Activated CD4-positive, alpha-beta T cell treated with anti-CD3 and anti-CD28 coated beads for 24 hours (primary cell): ENCODE data around the gene PPP2R5A.
"Not testable (repeated sequence)": the region's sequence is repeated elsewhere in the genome, so short reads cannot be mapped to it uniquely, and the experiment has no call there.

Source experiments
- DNase-seq, 2 donors: peaks; one replicate each; pipeline ENCODE4 v3.0.0-alpha.2; 2020; ENCODE audit warnings: low read depth in 2 of 2

Gene PPP2R5A

DNA sequence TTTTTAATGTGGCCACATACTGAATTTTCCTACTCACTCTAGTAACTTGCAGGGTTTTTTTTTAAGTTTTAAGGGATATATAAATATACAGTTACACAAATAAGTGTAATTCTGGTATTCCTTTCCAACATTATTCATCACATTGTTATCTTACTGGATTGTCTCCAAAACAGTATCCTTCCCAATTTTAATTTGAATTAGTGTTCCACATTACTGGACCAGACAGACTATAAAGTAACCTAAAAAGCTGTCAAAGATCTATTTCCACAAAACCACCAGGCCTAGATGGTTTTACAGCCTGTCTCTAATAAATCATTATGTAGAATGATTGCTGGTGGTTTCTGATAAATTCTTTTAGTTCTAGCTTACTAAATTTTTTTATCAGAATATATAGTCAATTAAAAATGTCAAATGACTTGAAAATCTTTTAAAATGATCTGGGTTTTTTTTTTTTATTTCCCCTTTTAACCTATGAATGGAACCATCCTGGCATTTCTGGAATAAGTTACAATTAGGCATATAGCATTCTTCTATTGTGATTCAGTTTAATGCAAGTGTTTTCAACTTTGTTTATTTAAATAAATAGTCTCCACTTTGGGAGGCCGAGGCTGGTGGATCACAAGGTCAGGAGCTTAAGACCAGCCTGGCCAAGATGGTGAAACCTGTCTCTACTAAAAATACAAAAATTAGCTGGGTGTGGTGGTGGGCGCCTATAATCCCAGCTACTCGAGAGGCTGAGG is 70.2 kb downstream of the PPP2R5A start:
- DNase-seq, result no peak

DNA sequence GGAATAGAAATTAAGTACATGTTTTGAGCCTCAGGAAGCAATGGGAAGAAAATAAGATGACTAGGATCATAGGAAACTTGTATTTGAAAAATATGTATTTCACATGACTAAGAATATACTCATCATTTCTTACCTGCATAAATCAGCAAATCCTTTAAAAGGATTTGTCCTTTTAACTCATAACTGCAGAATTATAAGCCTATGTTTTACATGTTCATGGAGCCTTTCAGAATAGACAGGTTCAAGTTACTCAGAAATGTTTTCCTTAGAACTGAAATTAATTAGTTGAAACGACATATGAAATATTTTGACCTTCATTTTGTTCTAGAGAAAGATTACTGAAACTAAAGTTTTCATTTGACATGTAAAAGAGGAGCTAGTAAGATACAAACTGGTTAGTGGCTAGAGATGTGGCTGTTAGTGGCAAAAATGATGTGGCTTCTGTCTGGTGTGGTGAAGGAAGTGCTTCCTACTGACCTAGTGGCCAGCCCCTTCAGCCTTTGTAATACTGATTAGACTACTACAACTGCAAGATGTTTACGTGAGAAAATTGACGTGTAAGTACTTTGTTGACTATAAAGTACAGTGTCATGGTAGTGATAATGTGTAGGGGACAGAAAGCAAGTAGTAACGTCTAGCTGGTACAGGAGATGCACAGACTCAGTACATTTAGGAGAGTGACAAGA is 74.7 kb downstream of the PPP2R5A start:
- no peak for DNase-seq

DNA sequence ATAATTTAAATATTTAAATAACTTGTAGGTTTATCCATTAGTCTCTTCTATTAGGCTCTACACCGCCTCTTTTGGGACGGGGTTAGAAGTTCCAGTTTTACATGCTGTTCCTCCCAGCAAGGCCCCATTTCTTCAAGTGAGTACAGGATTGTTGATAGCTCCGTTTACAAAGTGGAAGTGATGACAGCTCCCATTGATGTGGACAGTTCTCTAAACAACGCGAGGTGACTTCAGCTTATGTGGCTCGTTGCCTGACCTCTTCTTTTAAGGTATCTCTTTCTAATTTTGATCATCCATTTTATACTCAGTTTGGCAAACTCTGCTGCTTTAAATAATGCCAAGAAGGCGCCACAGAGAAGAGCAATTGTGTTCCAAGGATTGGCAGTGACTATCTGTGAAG is 79.8 kb downstream of the PPP2R5A start:
- no peak for DNase-seq

DNA sequence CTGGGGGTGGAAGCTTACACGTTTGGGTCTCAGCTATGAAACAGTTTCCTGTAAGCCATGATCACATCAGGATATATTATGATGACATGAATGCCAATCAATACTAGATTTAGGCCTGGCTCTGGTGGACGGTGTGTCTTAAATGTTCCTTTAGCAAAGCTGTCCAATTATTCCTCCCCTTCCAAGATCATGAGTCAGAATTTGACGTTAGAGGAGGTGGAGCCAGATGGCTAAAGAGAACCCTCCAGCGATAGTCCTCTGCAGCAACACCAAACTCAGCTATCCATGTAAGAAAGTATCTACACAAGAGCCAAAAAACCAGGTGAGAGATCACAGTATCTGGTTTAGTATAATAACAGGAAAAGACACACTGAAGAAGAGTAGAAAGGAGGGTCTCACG is 81.7 kb downstream of the PPP2R5A start:
- DNase-seq, result no peak

DNA sequence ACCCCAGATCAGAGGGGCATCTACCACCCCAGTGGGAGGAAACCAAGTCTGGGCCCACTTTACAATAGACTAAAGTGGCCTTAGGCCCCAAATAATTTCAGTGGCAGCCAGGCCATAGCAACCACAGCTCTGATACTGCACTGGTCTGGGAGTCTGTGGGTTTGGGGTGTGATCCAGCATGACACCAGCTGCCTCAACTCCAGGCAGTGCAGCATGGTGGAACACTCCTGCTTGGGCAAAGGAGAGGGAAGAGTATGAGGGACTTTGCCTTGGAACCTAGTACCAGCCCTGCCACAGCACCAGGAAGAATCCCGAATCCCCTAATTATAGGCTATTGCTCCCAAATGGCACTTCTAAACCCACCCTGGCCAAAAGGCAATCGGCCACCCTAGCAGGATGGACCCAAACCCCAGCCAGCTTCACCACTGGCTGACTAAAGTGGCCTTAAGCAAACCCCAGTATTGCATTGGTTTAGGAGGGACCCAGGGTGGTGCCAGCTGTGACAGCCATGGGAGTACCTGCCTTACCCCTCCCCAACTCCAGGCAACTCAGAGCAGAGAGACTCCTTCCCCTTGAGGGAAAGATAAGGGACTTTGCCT is 82.4 kb downstream of the PPP2R5A start:
- DNase-seq, result no peak

DNA sequence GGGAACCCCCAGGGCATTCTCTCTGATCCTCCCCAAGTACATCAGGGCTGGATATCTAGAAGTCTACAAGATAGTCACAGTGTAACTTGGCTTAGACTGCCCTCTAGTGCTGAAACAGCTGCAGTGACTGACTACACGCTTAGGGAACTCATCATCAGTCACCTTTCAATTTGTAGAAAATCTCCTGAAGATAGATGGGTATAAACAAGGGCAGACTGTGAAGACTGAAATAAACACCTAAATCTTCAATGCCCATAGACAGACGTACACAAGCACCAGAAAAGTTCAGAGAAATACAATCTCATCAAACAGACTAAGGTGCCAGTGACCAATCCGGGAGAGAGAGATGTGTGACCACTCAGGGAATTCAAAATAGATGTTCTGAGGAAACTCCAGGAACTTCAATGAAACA is 82.9 kb downstream of the PPP2R5A start:
- peak; percentile 17 to 33 for DNase-seq

DNA sequence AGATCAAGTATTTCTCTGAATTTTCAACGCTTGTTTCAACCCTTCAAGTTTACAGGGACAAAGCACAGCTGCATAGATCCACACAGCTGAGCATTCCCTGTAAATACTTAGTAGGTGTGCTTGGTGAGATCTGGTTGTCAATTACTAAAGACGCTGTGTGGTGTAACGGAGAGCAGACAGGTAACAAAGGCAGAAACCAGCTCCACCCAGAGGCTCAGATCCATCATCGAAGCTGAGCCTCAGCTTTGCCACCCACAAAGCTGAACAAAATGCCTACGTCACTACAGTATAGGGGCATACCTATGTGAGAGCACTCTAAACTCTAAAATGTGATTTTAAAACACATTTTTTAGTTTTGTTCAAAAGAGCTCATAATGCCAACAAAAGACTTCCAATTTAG is 90.8 kb downstream of the PPP2R5A start:
- DNase-seq, result no peak

DNA sequence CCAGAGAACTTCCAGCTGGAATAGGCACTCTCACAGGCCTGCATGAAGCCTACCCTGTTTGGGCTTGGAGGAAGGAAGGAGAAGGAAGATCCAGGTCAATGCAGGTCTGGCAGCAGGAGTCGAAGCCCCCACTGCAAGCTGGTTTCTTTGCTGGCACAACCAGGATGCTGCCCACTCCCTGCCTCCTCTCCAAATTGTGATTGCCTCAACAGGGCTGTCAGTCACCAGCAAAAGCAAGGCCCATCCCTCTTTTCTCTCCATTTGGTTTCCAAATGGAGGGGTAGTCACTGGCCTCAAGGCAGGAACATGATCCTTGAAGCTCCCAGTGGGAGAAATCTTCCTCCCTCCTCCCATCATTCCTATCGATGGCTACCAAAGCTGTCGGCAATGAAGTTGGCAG is 92.4 kb downstream of the PPP2R5A start:
- no peak for DNase-seq

DNA sequence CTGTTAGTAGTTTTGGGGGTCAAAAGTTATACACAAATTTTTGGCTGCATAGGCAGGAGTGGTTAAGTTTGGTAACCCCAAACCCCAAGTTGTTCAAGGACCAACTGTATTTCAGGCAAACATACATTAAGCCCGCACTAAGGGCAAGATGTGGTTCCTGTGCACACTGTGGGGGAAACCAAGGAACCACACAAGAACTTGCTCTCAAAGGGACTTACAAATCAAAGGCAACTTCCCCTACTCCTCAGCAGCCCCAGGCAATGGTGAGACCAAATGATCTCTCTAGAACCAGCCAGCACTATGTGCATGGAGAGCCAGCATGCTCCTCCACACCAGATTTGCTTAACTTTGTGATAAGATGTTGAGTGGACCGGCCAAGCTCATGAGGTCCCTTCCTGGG is 94.2 kb downstream of the PPP2R5A start:
- no peak for DNase-seq

DNA sequence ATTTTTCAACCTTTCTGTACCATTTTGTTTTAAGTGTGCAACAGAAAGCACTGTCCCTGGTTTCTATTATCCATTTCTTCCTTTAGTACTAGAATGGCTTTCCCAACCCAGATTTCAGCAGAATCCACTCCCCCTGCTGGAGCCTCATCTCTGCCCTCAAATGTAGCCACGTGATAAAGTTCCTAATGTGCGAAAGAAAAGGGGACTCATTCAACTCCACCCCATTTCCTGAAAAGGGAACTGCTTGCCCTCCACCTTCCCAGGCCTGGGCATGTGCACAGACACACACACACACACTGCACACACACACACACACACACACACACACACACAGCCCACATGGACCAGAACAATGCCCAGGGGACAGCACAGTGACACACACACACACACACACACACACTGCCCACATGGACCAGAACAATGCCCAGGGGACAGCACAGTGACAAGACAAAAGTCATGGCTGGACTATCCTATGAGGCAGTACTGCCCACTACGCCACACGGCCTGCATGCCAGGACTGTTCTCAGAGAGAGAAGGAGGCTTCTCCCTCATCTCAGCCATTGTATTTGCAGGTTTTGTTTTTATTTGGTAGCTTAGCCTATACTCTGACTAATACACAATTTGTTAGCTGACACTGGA is 96.3 kb downstream of the PPP2R5A start:
- no peak for DNase-seq

DNA sequence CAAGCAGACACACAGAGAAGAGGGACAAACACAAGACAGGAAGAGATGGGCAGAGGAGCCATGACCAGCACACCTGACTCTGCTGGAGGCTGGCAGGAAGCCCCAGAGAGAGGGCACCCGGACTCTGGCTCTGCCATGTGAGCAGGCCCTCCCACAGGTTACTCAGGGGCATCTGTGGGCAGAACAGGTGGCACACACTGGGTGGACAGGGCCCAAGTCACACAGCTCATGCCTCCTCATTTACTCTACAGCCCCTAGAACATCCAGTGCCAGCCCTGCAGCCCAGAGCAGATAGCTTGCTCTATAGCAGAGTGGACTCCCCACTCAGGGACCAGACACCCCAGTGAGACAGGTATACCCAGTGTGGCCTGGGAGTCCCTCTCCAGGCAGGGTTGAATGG is 100.8 kb downstream of the PPP2R5A start:
- DNase-seq, result no peak

DNA sequence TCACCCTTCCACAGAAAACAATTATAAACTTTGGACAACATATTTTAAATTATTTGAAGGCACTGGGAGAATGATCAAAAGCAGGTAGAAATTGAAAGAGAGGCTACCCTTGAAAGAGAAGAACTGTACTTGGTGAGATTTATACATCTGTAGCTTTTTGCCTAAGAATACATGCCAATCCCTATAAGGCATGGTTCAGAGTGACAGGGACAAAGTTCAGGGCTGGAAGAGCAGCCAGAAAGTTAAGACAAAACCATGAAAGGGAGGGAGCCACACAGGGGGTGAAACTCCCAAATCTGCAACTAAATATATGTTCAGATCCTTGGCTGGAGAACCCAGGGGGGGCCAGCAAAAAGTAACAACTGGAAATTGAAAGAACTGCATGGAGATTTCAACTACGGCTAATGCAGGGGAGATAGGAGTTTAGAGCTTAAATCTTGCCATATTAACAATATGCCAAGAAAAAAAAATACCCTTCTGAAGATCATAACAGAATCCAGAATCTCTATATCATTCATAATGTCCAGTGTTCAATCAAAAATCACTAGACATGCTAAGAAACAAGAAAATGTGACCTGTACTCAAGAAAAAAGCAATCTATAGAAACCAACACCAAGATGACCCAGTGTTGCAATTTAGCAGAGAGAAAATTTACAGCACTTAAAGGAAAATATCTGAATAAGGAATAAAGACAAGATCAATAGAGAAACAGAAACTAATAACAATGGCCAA is 103.9 kb downstream of the PPP2R5A start:
- no peak for DNase-seq

DNA sequence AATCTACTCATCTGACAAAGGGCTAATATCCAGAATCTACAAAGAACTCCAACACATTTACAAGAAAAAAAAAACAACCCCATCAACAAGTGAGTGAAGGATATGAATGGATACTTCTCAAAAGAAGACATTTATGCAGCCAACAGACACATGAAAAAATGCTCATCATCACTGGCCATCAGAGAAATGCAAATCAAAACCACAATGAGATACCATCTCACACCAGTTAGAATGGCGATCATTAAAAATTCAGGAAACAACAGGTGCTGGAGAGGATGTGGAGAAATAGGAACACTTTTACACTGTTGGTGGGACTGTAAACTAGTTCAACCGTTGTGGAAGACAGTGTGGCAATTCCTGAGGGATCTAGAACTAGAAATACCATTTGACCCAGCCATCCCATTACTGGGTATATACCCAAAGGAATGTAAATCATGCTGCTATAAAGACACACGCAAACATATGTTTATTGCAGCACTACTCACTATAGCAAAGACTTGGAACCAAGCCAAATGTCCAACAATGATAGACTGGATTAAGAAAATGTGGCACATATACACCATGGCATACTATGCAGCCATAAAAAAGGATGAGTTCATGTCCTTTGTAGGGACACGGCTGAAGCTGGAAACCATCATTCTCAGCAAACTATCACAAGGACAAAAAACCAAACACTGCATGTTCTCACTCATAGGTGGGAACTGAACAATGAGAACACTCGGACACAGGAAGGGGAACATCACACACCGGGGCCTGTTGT is 110.6 kb downstream of the PPP2R5A start:
- not testable (repeated sequence) for DNase-seq

DNA sequence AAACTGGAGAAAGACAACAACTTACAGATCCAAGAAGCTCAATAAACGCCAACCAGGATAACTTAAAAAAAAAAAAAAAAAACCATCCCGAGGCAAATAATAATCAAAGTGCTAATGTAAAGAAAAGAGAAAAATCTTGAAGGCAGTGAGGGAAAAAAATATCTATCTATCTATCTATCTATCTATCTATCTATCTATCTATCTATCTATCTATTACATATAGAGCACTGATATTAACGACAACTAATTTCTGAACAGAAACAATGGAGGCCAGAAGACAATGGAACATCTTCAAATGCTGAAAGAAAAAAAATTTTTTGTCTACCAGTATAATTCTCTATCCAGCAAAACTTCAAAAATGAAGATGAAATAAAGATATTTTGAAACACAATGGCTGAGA is 111.4 kb downstream of the PPP2R5A start:
- no peak for DNase-seq

DNA sequence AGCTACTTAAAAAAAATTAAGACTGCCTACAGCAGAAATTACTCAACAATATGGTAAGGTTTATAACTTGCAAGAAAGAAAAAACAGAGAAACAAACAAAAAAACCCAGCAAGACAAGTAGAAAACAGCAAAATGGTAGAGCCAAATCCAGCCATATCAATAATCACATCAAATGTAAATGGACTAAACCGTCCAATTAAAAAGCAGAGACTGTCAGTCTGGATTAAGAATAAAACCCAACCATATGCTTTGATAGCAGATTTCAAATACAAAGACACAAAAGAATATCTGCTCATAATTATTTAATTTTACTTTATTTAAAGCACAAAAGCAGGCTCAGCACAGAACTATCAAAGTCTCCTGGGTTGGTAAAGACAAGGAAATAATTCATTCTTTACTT is 112.0 kb downstream of the PPP2R5A start:
- DNase-seq, result no peak

DNA sequence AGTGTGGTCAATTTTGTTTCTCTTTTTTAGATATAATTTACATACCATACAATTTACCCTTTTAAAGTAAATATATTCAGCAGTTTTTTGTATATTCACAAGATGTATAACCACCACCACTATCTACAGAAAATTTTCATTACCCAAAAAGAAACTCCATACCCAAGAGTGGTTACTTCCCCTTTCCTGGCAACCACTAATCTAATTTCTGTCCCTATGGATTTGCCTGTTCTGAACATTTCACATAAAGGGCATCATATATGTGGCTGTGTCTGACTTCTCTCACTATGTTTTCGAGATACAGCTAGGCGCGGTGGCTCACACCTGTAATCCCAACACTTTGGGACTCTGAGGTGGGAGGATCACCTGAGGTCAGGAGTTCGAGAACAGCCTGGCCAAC is 115.8 kb downstream of the PPP2R5A start:
- DNase-seq, result no peak

DNA sequence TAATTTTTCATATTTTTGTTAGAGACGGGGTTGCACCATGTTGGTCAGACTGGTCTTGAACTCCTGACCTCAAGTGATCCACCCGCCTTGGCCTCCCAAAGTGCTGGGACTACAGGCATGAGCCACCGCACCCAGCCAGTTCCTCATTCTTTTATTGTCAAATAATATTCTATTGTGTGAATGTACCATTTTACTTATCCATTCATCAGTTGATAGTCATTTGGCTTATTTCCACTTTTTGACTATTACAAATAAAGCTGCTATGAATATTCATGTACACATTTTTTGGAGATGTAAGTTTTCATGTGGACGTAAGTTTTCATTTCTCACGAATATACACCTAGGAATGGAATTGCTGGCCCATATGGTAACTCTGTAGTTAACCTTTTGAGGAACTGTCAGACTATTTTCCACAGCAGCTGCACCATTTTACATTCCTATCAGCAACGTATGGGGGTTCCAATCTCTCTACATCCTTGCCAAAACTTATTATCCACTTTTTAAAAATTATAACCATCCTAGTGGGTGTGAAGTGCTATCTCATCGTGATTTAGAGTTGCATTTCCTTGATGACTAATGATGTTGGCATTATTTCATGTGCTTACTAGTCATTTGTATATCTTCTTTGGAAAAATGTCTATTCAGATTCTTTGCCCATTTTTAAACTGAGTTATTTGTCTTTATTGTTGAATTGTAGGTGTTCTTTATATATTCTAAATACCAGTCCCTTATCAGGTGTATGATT is 116.8 kb downstream of the PPP2R5A start:
- DNase-seq, result no peak

DNA sequence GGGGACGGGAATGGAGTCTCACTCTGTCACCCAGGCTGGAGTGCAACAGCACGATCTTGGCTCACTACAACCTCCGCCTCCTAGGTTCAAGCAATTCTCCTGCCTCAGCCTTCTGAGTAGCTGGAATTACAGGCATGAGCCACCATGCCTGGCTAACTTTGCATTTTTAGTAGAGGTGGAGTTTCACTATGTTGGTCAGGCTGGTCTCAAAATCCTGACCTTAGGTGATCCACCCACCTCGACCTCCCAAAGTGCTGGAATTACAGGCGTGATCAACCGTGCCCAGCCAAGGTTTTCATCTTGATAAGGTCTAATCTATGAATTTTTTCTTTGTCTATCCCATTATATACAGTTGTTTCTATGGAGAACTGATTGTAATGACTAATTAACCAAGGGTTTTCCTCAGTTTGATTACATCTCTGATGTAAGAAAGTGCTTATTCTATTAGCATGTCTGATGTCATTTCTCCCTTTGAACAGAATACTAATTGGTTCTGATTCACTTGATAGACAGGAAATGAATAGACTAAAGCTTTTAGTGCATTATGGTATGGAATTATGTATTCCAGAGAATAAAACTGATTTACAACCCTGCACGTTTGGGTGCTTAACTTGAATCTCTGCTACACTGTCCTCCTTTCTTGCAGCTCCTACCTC is 117.6 kb downstream of the PPP2R5A start:
- DNase-seq, result no peak

DNA sequence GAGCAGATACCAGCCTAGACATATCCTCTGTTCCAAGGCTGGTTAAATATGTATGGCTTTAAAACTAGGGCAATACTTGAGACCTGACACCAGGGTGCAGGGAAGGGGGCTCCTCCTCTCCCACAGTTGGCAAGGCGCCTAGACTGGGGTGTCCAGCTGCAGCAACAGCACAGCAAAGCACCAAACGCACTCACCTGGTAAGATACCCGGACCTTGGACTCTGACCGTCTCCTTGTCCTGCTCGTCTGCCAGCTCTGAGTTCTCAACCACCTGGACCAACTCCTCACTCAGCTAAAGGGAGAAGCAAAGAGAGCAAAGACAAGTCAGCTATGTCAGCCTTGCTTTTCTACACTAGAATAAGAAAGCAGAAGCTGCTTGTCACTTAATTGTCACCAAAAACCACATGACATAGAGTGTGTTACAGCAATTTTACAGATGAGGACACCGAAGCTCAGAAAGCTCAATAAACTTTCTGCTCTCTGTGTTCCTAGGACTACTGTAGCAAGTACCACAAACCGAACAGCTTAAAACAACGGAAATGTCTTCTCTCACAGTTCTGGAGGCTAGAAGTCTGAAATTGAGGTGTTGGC is 125.1 kb downstream of the PPP2R5A start:
- DNase-seq, result no peak
